Breast epithelium (tissue), 3 donors: ENCODE measurements around the gene PTPRN2.

Experiments
- CTCF ChIP-seq, 3 donors: fragments of 450-650 bp; IDR thresholded peaks; one replicate each; pipeline ENCODE4 v1.5.1; 2016 to 2017; ENCODE audit warnings: antibody characterized with exemption in 3 of 3, mild to moderate bottlenecking in 3 of 3, moderate library complexity in 3 of 3
- POLR2A ChIP-seq: fragments of 450-650 bp; IDR thresholded peaks from one replicate; pipeline ENCODE4 v1.6.1; 2016; ENCODE audit warnings: antibody characterized with exemption, mild to moderate bottlenecking, moderate library complexity
- POLR2AphosphoS5 ChIP-seq, 3 donors: sonication (generic); formaldehyde crosslinking; IDR thresholded peaks; one replicate each; pipeline ENCODE4 v1.6.1; 2017; ENCODE audit warnings: antibody characterized with exemption in 3 of 3

GRCh38 chr7:157898802-157899505 is 688.7 kb downstream of the PTPRN2 start:
- no peak for TF ChIP-seq CTCF (IDR thresholded peaks at IDR 0.05)
- TF ChIP-seq POLR2A = no peak
- no peak for TF ChIP-seq POLR2AphosphoS5 (IDR thresholded peaks at IDR 0.05)
